ENCODE data around the gene CDYL2.

- TF ChIP-seq CTCF (IDR thresholded peaks at IDR 0.05; ENCODE audit: poor library complexity, severe bottlenecking), result no peak
- no peak for TF ChIP-seq EP300 (conservative IDR thresholded peaks at IDR 0.05; ENCODE audit: poor library complexity, severe bottlenecking)
Observed at GRCh38 chr16:80627108-80627507, 177.3 kb downstream of the CDYL2 start.
